H9 (cell line): ENCODE measurements around the gene SLC4A5. TPM values are rescaled to one million over a fixed set of nuclear protein-coding genes. Genes with fewer than 3 reads are reported as not detected.

Experiments used
- DNase-seq: peaks from one replicate; pipeline ENCODE4 v3.0.0-alpha.2; 2017
- H2AFZ ChIP-seq: one replicate; pipeline ENCODE4 v1.6.1; 2013; ENCODE audit warnings: mild to moderate bottlenecking, low read length, control low read depth, moderate library complexity
- H2AK5ac ChIP-seq: 2 replicates; pipeline ENCODE4 v1.6.1; 2013; ENCODE audit warnings: low read length, control low read depth, mixed read lengths; ENCODE audit not compliant: insufficient read length
- H2BK120ac ChIP-seq: one replicate; pipeline ENCODE4 v1.6.1; 2013; ENCODE audit warnings: low read depth, mild to moderate bottlenecking, low read length, control low read depth, inconsistent platforms; ENCODE audit not compliant: poor library complexity, severe bottlenecking
- H2BK12ac ChIP-seq: 2 replicates; pipeline ENCODE4 v1.6.1; 2013; ENCODE audit warnings: low read length, control low read depth, mixed read lengths, low read depth; ENCODE audit not compliant: insufficient read length
- H2BK15ac ChIP-seq: 2 replicates; pipeline ENCODE4 v1.6.1; 2013; ENCODE audit warnings: low read depth, low read length, control low read depth
- H2BK20ac ChIP-seq: one replicate; pipeline ENCODE4 v1.6.1; 2013; ENCODE audit warnings: low read depth, mild to moderate bottlenecking, low read length, control low read depth, inconsistent platforms; ENCODE audit not compliant: poor library complexity, severe bottlenecking
- H2BK5ac ChIP-seq: 2 replicates; pipeline ENCODE4 v1.6.1; 2013; ENCODE audit warnings: low read length, control low read depth, mixed read lengths; ENCODE audit not compliant: insufficient read length
- H3K14ac ChIP-seq: 2 replicates; pipeline ENCODE4 v1.6.1; 2013; ENCODE audit warnings: low read length, control low read depth; ENCODE audit not compliant: insufficient read depth
- H3K18ac ChIP-seq: 2 replicates; pipeline ENCODE4 v1.6.1; 2013; ENCODE audit warnings: low read depth, mild to moderate bottlenecking, mixed read lengths, low read length, control low read depth; ENCODE audit not compliant: insufficient read length
- H3K23ac ChIP-seq: 2 replicates; pipeline ENCODE4 v1.6.1; 2013; ENCODE audit warnings: low read length, control low read depth, mixed read lengths, low read depth; ENCODE audit not compliant: insufficient read length
- H3K23me2 ChIP-seq: 2 replicates; pipeline ENCODE4 v1.6.1; 2013; ENCODE audit warnings: low read depth, mild to moderate bottlenecking, mixed read lengths, low read length, control low read depth; ENCODE audit not compliant: insufficient read length, poor library complexity, severe bottlenecking
- H3K27ac ChIP-seq: 2 replicates; pipeline ENCODE4 v1.5.1; 2013; ENCODE audit warnings: low read length, control low read depth, mixed read lengths, low read depth; ENCODE audit not compliant: insufficient read length
- H3K27me3 ChIP-seq: 2 replicates; pipeline ENCODE4 v1.6.1; 2013; ENCODE audit warnings: low read length, control low read depth, inconsistent platforms; ENCODE audit not compliant: insufficient read depth
- H3K4ac ChIP-seq: 2 replicates; pipeline ENCODE4 v1.6.1; 2013; ENCODE audit warnings: low read depth, mild to moderate bottlenecking, control low read depth, inconsistent platforms, low read length, moderate library complexity
- H3K4me1 ChIP-seq: 2 replicates; pipeline ENCODE4 v1.6.1; 2013; ENCODE audit warnings: low read length, control low read depth, inconsistent platforms; ENCODE audit not compliant: insufficient read depth
- H3K4me2 ChIP-seq: 2 replicates; pipeline ENCODE4 v1.6.1; 2013; ENCODE audit warnings: low read length, control low read depth, mixed read lengths; ENCODE audit not compliant: insufficient read length, insufficient read depth
- H3K56ac ChIP-seq: 2 replicates; pipeline ENCODE4 v1.6.1; 2013; ENCODE audit warnings: low read depth, mild to moderate bottlenecking, mixed read lengths, low read length, control low read depth; ENCODE audit not compliant: insufficient read length
- H3K79me1 ChIP-seq: 2 replicates; pipeline ENCODE4 v1.6.1; 2013; ENCODE audit warnings: low read depth, mild to moderate bottlenecking, moderate library complexity, low read length, control low read depth, inconsistent platforms; ENCODE audit not compliant: insufficient read depth, poor library complexity, severe bottlenecking
- H3K79me2 ChIP-seq: 2 replicates; pipeline ENCODE4 v1.6.1; 2013; ENCODE audit warnings: low read length, control low read depth, inconsistent platforms; ENCODE audit not compliant: insufficient read depth
- H3K9ac ChIP-seq: 2 replicates; pipeline ENCODE4 v1.6.1; 2013; ENCODE audit warnings: low read length, control low read depth, mixed read lengths; ENCODE audit not compliant: insufficient read length; ENCODE audit errors: extremely low read depth
- H3K9me3 ChIP-seq: one replicate; pipeline ENCODE4 v1.6.1; 2013; ENCODE audit warnings: low read depth, low read length, inconsistent platforms; ENCODE audit not compliant: control insufficient read depth
- H3T11ph ChIP-seq: one replicate; pipeline ENCODE4 v1.6.1; 2013; ENCODE audit warnings: mild to moderate bottlenecking, low read length, control low read depth, inconsistent platforms
- H4K20me1 ChIP-seq: one replicate; pipeline ENCODE4 v1.6.1; 2013; ENCODE audit not compliant: control insufficient read depth, insufficient read length, insufficient read depth
- H4K5ac ChIP-seq: 2 replicates; pipeline ENCODE4 v1.6.1; 2013; ENCODE audit warnings: low read depth, mild to moderate bottlenecking, mixed read lengths, low read length, control low read depth; ENCODE audit not compliant: insufficient read length
- H4K8ac ChIP-seq: replicated peaks from 2 replicates; pipeline ENCODE4 v1.6.1; 2013; ENCODE audit warnings: low read length, control low read depth, mixed read lengths, low read depth; ENCODE audit not compliant: insufficient read length
- H4K91ac ChIP-seq: 2 replicates; pipeline ENCODE4 v1.6.1; 2013; ENCODE audit warnings: low read depth, mild to moderate bottlenecking, moderate library complexity, mixed read lengths, low read length, control low read depth; ENCODE audit not compliant: insufficient read length
- H3K27ac Mint-ChIP-seq, 3 experiments: 2 replicates in 2 of 3; 3 replicates in 1 of 3; pipeline ENCODE4 v1.8.0; 2020 to 2021; ENCODE audit warnings: mixed read lengths in 3 of 3, mild to moderate bottlenecking in 1 of 3, moderate library complexity in 1 of 3
- H3K27me3 Mint-ChIP-seq: 2 replicates; pipeline ENCODE4 v1.8.0; 2021; ENCODE audit warnings: low read depth, mild to moderate bottlenecking, moderate library complexity, mixed read lengths
- H3K36me3 Mint-ChIP-seq, 3 experiments: 2 replicates in 2 of 3; 3 replicates in 1 of 3; pipeline ENCODE4 v1.8.0; 2020 to 2021; ENCODE audit warnings: low read depth in 3 of 3, mixed read lengths in 3 of 3; ENCODE audit not compliant: insufficient read depth in 1 of 3
- H3K4me1 Mint-ChIP-seq, 2 experiments: 2 replicates each; pipeline ENCODE4 v1.8.0; 2020; ENCODE audit warnings: mixed read lengths in 2 of 2
- H3K4me3 Mint-ChIP-seq, 2 experiments: 2 replicates in 1 of 2; 3 replicates in 1 of 2; pipeline ENCODE4 v1.8.0; 2020 to 2021; ENCODE audit warnings: mild to moderate bottlenecking in 2 of 2, mixed read lengths in 2 of 2, moderate library complexity in 1 of 2
- H3K9me3 Mint-ChIP-seq, 2 experiments: 2 replicates in 1 of 2; 3 replicates in 1 of 2; pipeline ENCODE4 v1.8.0; 2020; ENCODE audit warnings: mild to moderate bottlenecking in 2 of 2, mixed read lengths in 2 of 2, moderate library complexity in 1 of 2
- CTCF ChIP-seq: fragments of 200-600 bp; sonication (generic); conservative IDR thresholded peaks from 3 replicates; pipeline ENCODE4 v1.8.0; 2021; ENCODE audit warnings: antibody characterized with exemption, mild to moderate bottlenecking
- WGBS: extraction: QIAGEN DNeasy Blood & Tissue Kit; methylation state at CpG from one replicate; pipeline ENCODE4 v1.1.7; 2013; ENCODE audit warnings: missing lambda C conversion rate, low lambda C conversion rate, mixed read lengths; ENCODE audit not compliant: insufficient read length; ENCODE audit errors: extremely low coverage; 5-methylcytosine and 5-hydroxymethylcytosine counted together
- total RNA-seq: library from RNA; stranded (reverse); gene quantifications from 2 replicates; pipeline ENCODE4 v1.2.1, GENCODE V29; 2021

SLC4A5 gene
- total RNA-seq, 1 experiment from 2014 or later: 0.50 TPM

GRCh38 chr2:74198023-74198460 is 145.2 kb downstream of the SLC4A5 start:
- H3K4me1 ChIP-seq: no peaks in the 10 kb centered on the region
- H4K5ac ChIP-seq: no peak overlapping the region
- peaks cover 35% of the 10 kb centered on the region for H3K79me2 ChIP-seq
- H3K14ac ChIP-seq: no peak overlapping the region
- H3K4me2 ChIP-seq: peak overlapping the region; percentile 26
- H2BK12ac ChIP-seq: no peak overlapping the region
- H4K20me1 ChIP-seq: no peaks in the 10 kb centered on the region
- no peak overlapping the region for H3K9ac ChIP-seq
- WGBS: no CpG with 5 or more reads among the region's 18 CpGs
- H3K36me3 Mint-ChIP-seq: peaks cover 26 to 34% (median 34%) of the 10 kb centered on the region in 3 experiments
- no peak overlapping the region for H2AK5ac ChIP-seq
- H3K18ac ChIP-seq: peak overlapping the region; percentile 1
- H3K27ac ChIP-seq: no peak overlapping the region
- H2BK120ac ChIP-seq: no peak overlapping the region
- no peak overlapping the region for H2BK5ac ChIP-seq
- peaks cover 2 to 3% of the 10 kb centered on the region in 2 experiments; a peak in 4 of 5 replicates for H3K9me3 Mint-ChIP-seq
- H2AFZ ChIP-seq: no peak overlapping the region
- no peak overlapping the region for H3K56ac ChIP-seq
- no peaks in the 10 kb centered on the region for H3K9me3 ChIP-seq
- TF ChIP-seq CTCF: no peak
- H3K27me3 Mint-ChIP-seq: peaks cover 6% of the 10 kb centered on the region
- H3K27ac Mint-ChIP-seq: peak overlapping the region; percentile 95 to 100 (median 97)
- H3K4me1 Mint-ChIP-seq: peaks cover 19 to 27% of the 10 kb centered on the region in 2 experiments
- DNase-seq: no peak
- H4K91ac ChIP-seq: no peak overlapping the region
- H3K23me2 ChIP-seq: peaks cover 5% of the 10 kb centered on the region
- no peaks in the 10 kb centered on the region for H3K79me1 ChIP-seq
- H2BK15ac ChIP-seq: no peak overlapping the region
- no peak overlapping the region for H2BK20ac ChIP-seq
- H3K4me3 Mint-ChIP-seq: peak overlapping the region; percentile 97 to 100
- no peak overlapping the region for H3K4ac ChIP-seq
- no peak overlapping the region for H3K23ac ChIP-seq
- H3K27me3 ChIP-seq: no peaks in the 10 kb centered on the region
- H3T11ph ChIP-seq: no peak overlapping the region
- H4K8ac ChIP-seq: no peak overlapping the region
